HG02759 (cell line): Measurements from ENCODE around the gene RAE1.

Experiments used
- ATAC-seq: cut with Tn5 transposase; IDR thresholded peaks from one replicate; pipeline ENCODE4 v1.9.1; 2021; ENCODE audit warnings: mild to moderate bottlenecking, moderate library complexity; ENCODE audit not compliant: unreplicated experiment

RAE1 gene

GRCh38 chr20:57385940-57386339 is 34.9 kb downstream of the RAE1 start:
- ATAC-seq = no peak

DNA sequence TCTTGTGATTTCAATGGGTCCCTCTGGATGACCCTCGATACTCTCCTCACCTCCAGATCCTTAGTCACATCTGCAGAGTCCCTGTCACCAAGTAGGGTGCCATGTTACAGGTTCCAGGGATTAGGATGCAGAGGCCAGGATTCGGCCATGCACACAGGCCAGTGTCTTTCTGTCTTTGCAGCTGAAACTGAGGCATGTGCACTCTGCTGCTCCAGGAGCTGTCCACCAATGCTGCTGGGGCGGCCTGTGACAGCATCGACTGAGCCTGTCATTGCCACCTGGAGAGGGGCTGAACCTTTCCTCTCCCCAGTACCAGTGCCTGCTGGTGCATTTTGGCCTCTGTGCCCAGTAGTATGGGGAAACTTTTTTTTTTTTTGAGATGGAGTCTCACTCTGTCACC is 35.7 kb downstream of the RAE1 start:
- no peak for ATAC-seq

GRCh38 chr20:57387463-57387862 is 36.4 kb downstream of the RAE1 start:
- no peak for ATAC-seq

DNA sequence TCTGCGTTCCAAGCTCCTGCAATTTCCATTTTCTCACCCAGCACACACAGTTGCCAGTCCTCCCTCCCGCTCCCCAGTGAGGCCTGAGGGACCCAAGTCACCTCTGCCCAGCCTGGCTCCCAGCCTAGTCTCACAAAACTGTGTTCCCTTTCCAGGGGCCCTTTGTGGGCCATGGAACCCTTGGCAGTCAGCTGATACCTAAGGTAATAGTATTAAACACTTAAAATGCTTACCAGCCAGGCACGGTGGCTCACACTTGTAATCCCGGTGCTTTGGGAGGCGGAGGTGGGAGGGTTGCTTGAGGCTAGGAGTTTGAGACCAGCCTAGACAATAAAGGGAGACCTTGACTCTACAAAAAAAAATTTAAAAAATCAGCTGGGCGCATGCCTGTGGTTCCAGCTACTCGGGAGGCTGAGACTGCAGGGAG is 36.9 kb downstream of the RAE1 start:
- no peak for ATAC-seq

- ATAC-seq = peak; percentile 30
These were observed 38.1 kb downstream of the RAE1 start for GRCh38 chr20:57388953-57389694.

GRCh38 chr20:57389695-57390603 is 38.9 kb downstream of the RAE1 start:
- no peak for ATAC-seq

DNA sequence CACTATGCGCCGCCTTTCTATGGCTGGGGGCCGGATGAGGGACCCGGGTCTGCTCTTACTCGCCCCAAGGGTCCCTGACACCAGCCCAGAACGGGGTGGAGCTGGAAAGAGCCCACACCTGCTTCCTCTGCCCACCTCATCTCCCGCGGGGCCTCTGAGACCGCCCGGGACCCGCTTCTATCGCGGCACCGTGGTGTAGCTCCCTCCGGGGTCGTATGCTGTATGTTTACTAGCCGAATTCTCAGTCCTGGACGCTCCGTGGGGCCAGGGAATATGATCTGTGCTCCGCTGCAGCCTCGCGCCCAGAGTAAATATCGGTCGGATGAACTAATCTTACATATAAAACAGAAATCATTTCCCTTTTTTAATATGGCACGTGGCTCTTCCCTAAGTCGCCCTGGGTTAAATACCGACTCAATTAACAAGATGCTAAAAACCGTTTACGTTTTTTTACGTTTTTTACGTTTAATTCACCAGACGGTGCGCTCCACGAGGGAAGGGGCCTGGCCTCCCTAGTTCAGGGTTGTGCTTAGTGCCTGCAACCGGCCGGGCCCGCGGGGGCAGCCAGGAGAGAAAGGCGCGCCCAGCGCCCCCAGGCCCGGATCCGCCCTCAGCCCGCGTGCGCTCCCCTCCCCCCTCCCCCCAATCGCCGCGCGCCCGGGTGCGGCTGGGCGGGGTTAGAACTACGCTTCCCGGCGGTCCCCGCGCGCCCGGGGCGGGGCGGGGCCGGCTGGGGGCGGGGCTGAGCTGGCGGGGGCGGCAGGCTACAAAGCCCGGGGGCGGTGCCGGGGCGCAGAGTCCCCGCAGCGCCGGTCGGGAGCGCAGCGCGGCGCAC is 39.8 kb downstream of the RAE1 start, which contains the start of gene RBM38:
RBM38 (plus strand) TSS at position 793 of the 835 bp plus-strand sequence. CDS start 186 bp downstream, outside the sequence.
- ATAC-seq = peak; percentile 58

DNA sequence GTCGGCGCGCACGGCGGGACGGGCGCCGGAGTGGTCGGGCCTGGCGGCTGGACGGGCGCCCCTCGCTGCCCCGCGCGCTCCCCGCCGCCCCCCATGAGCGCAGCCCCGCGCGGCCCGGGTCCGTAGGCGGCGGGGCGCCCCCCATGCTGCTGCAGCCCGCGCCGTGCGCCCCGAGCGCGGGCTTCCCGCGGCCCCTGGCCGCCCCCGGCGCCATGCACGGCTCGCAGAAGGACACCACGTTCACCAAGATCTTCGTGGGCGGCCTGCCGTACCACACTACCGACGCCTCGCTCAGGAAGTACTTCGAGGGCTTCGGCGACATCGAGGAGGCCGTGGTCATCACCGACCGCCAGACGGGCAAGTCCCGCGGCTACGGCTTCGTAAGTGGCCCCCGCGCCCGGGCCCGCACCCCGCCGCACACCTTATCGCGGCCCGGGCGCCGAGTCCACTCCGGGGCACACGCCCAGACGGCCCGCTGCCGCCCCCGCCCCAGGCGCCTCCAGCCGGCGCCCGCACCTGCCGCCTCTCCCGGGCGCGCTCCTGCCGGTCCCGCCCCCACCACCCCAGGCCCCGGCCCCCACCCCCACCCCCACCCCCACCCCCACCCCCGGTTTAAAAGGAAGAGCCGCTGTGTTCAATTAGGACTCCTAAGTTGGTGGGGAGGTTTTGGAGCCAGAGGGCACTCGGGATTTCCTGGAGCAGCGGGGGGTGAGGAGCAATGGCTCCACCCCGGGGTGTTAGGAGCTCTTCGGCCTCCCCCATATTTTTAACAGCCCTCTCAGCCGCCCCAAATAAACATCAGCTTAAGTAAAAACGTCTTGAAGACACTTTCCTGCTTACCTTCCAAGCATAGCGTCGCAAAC is 40.6 kb downstream of the RAE1 start:
- peak; percentile 12 for ATAC-seq

DNA sequence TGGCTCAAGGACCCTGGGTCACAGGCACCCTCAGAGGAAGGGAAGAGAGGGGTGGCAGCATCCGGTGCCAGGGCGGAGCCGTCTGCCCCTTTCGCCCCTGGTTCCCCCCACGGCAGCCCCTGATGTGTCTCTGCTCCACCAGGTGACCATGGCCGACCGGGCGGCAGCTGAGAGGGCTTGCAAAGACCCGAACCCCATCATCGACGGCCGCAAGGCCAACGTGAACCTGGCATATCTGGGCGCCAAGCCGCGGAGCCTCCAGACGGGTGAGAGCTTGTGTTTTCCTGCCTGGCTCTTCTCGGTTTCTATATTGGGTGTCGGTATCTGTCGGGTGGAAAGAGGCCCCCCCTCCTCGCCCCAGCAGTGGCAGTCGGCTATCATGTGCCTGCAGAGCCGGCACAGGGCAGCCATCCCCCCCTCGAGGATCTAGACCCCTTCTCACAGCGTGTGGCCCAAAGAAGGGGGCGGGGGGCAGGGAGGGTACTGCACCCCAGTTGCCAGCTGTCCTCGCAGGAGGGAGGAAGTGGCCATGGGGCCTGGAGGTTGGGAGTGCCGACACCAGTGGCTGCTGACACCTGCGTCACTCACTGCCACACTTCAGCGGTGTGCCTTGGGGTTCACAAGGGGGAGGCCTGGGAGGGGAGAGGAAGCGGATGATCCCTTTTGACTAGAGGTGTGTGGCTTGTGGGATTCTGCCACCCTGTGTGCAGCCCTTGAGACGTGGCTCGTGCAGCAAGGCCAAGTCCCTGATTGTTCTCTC is 41.6 kb downstream of the RAE1 start:
- ATAC-seq = peak; percentile 17

- no peak for ATAC-seq
These were observed 42.5 kb downstream of the RAE1 start for GRCh38 chr20:57393321-57394120.

DNA sequence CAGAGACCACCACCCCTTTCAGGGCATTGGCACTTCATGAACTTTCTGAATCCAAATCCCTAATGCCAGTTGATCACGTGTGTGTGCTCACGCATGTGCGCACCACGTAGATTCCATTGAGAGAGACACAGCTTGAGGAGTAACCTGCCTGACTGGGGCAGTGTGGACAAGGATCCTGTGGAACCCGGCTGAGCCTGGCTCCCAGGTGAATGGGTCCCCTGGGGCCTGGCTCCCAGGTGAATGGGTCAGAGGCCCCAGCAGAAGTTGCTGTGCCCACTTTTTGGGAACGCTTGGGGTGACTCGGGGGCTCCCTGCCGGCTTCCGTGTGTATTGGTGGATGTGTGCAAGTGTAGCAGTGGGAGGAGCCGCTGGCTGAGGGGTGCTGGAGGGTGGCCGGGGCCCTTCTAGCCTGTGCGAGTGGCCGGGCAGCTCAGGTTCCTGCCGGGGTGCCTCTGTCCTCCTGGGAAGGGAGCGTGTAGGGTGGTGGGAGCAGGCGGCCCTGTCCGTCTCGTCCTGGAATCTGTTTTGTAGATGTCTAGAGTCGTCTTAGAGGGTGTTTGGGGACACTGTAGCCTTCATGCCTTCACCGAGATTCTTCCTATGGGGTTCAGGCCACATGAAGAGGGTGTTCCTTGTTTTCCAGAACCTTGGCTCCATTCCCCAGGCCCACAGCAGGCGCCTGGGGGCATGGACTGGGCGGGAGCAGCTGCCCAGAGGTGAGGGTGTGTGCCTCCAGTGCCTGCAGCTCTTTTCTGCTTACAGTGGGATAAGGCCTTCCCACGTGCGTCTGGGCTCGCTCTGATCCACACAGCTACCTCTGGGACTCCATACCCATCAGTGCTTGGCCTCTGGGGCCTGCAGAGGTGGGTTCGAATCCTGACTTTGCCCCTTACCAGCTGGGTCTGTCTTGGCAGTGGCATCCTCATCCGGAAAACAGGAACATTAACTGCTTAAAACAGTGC is 43.3 kb downstream of the RAE1 start:
- ATAC-seq = no peak

DNA sequence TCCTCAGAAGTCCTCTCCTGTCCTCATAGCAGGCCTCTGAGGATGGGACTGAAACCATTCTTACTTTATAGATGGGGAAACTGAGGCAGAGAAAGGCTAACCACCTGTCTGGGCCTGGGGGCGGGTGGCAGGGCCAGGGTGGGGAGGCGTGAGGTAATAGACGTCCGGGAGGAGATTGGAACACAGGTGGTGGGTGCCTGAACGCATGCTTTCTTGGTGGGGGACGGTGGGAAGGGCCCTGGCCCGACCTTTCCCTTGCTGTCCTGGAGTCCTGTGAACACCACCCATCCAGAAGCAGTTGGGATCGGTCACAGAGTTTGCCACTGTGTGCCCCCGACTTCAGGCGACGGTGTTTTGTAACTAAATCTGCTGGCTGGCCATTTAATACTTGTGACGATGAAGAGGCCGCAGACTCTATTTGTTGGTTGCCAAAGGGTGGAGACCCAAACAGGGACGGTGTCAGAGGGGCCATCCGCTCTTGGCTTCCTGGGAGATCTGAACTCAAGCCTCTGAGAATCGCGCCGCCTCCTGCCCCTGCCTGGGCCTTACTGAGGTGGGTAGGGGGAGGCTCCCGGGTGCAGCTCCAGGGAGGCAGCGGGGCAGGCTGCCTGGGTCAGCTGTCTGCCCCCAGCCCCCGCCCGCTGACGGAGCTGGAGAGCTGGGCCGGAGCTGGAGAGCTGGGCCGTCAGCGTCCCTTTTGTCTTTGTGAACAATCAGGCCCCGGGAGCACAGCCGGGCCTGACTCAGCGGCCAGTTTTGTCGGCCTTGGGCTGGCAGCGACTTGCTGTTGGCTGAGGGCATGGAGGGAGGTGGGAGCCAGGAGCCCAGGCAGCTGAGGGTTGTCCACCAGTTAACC is 44.3 kb downstream of the RAE1 start:
- ATAC-seq = no peak

GRCh38 chr20:57396212-57396983 is 45.3 kb downstream of the RAE1 start:
- ATAC-seq = no peak

DNA sequence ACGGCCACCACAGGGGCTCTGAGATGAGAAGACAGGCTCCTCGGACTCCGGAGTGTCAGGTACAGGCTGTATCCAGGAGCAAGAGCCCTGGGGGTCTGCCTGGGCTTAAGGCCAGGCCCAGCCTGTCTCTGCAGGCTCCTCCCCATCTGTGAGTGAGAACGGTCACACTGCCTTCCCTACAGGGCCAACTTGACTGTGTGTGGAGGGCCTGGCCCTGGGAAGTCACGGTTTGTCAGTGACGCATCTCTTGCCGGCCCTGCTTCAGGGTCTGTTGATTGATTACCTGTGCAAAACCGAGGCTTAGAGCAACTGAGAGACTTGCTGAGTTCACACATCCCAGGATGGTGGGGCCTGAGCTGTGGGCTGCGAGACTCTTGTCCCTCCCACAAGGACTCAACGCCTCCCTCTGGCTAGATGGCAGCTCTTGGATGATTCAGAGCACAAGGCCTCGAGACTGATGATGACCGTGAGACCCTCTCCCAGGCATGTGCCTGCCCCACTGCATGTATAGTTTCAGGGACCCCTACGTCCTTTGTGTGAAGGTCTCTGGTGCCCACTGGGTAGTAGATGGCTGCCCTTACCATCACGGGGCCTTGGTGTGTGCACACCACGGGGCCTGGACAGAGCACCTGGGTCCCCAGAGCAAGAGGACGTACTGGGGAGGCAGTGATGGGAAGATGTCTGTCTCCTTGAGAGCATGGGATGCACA is 46.1 kb downstream of the RAE1 start:
- no peak for ATAC-seq

- ATAC-seq = no peak
These were observed 46.6 kb downstream of the RAE1 start for GRCh38 chr20:57397693-57398108.
